Posterior cingulate gyrus (tissue), 11 donors: ENCODE data around the gene THRB.

Experiments used
- DNase-seq, 10 donors: peaks; one replicate each; pipeline versions ENCODE4 v3.0.0 to v3.0.0-alpha.2; 2020 to 2021; ENCODE audit warnings: mixed read lengths in 3 of 10
- intact Hi-C: fragments of 100-400 bp; cut with DNase I; formaldehyde crosslinking; loops from one replicate; pipeline ENCODE4 v1.15.1; 2023

THRB gene

DNA sequence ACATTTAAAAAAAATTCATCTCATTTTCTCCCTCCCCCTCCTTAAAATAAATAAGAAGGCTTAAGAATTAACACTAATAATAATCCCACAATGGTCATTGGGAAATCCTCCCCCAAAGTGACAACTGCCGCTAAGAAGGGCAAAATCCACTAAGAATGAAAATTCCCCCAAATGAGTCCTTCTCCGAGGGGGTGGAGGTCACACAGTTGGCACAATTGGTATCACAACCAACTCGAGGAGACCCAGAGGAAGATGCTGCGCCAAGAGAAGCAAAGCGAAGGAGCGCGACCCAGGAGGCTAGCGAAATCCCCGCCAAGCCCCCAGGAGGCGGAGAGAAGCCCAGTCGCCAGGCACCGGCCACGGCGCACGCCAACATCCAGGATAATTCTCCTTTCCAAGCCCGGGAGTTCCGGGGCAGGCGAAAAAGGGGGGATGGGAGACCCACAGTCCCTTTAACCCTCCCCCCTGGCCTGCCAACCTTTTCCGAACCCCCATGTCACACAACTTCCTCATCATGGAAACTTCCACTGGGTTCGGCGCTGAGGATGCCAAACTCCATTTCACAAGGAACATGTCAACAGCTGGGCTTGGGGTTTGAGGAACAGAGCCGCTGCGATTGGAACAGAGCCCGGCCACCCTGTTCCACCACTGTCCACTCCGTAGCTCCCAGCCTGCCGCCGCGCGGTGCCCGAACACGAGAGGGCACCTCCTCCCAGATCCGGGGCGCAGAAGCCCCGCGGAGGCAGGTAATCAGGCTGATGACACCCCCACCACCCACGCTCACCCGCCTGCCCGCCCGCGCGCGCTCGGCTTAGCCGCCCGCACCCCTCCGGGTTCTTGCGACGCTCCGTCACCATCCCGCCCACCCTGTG, 668 bp downstream of the THRB start:
- intact Hi-C loops: loop anchor here (10.0 kb wide), 3 partner anchors 129 to 239 kb away; no protein-coding TSS in a partner anchor
- DNase-seq: peak; percentile 40 to 91 (median 62)

DNA sequence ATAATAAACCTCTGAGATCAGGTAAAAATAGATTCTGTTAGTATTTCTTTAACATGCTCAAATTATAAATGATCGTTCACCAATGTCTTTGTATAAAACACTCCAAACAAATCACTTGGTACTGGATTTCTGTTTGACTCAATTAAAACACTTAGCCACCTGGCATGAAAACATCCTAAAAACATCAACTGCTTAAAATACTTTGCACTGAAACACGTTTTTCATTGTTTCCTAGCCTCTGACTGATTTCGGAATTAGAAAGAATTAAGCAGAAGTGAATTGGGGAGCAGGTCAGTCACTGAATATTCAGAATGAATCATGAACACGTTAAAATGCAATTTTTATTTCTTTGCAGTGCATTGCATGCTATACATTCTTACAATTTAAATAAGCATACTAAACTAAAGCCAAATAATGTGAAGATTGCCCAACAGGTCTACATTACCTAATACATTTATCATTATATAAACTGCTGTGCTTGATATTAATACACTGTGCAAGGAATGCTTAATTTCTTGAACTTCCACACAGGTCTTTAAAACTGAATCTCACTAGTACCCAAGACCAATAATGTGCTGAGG, 1.6 kb downstream of the THRB start:
- intact Hi-C loops: loop anchor here (10.0 kb wide), 3 partner anchors 128 to 238 kb away; no protein-coding TSS in a partner anchor
- no peak for DNase-seq

DNA sequence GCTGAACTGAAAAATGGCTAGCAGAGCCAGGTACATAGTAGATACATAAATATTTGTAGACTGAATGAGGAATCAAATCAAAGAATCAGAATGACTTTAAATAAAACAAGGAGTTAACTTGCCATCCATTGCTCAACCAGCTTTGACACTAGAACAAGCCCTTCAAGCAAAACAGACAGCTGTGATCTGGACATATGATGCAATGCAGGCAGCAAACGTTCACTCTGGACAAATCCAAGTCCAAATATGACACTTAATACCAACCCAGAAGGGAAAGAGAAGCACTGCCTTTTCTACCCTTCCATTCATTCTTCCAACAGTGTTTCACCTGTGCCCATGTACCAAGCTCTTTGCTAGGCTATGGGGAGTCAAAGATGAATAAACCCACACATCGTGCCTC, 4.5 kb downstream of the THRB start:
- intact Hi-C loops: loop anchor here (10.0 kb wide), 3 partner anchors 125 to 235 kb away; no protein-coding TSS in a partner anchor
- DNase-seq: no peak

DNA sequence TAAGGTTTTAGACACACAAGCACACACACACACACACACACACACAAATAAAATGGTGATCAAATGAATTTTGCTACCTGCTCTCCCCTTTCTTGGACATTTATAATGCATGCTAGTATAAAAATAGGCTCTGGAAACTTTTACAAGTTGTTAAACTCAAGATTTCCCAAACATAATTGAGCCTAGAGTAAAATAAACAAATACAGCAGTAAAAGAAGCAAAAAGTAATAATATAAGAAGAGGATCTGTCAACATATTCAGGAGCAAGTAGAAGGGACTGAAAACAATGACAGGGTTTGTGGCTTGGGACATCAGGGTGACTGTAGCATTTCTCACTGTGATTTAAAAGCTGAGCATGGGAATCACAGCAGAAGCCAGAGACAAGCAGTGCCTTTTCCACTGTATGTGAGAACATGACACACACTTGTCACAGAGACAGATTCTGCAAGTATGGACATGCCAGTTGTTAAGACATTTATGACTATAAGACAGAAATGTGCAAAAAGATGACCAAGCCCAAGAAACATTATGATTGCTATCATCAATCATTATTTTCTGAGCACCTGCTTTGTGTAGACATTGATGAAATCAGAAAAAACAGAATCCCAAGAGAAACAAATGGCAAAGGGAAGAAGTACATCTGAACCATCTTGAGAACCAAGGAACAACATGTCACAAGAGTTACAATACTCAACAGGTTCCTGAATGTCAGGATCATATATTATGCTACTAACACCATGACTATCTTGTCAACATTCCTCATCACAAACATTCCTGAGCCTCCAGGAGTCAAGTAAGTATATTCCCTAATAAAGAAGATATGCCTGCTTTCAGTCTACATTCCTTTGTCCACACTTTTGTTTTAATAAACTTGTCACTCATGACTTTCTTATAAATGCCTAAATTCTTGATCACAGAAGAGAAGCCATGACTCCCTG, 7.1 kb downstream of the THRB start:
- intact Hi-C loops: no loop called here
- no peak for DNase-seq

DNA sequence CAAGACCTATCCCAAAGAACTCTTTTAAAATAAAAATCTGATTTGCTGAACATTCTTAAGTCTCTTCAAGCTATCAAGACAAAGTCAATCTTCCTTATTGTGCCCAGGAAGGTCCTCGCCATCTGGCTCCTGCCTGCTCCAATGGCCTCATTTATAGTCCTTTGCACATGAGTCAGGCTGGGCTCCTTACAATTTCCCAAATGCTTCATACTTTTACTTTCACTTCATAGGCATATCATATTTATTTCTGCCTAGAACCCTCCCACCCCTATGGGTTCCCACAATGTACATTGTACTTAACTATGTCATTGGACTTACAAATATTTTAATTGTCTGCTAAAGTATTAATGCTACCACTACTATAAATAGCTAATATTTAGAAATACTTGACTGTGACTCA, 9.1 kb downstream of the THRB start:
- intact Hi-C loops: no loop called here
- no peak for DNase-seq

DNA sequence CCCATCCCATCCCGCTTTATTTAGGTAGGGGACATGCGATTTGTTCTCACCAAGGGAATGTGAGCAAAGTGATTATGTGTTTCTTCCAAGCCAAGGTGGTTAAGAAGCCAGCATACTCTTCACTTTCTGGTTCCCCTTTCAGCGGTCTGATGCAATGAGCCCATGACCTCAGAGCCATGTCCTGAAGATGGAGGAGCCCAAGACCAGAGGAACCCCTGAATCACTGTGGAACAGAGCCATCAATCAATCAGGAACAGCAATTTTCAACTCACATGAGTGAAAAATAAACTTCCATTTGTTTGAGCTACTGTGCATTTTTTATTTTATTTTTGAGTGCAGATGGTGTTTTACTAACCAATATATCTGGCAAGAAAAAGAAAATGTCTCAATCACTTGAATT, 10.8 kb downstream of the THRB start:
- no peak for DNase-seq
- intact Hi-C loops: no loop called here

DNA sequence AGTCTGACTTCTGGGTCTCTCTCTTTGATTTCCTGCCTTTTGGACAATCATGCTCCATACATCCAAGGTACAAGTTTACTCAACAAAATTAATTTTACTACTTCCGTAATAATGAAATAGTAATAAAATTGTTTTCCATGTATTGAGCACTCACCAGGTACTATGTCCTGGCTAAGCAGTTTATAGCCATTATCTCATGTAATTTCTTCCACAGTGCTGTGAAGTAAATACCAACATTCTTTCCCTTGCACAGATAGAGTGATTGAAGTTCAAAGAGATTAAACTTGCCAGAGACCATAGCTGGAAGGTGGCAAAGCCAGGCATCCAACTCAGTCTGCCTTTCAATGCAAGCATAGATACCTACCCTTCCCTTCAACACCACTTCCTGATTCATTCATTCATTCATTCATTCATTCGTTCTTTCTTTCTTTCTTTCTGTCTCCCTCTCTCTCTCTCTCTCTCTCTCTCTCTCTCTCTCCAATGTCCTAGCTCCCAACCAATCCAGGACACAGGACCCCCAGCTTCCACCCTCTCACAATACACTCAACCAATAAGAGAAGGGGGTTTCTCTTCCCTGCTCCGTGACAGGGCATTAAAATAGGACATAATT, 12.4 kb downstream of the THRB start:
- no peak for DNase-seq
- intact Hi-C loops: no loop called here

DNA sequence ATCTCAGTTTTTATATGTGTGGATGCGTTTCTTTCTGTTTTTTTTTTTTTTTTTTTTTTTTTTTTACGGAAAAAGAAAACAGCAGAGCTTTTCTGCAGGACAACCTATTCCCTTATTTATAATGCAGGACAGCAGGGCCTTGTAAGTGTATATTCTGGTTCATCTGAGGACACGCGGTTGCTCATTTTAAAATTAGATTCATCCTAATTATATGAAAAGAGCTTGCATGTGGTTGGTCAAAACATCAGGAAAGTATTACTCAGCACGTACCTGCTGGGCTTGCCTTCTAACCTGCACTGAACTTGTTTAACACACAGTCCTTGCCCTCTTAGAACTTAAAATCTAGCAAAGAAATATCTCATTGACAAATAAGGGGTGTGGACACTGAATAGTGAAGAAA, 13.5 kb downstream of the THRB start:
- intact Hi-C loops: no loop called here
- no peak for DNase-seq

DNA sequence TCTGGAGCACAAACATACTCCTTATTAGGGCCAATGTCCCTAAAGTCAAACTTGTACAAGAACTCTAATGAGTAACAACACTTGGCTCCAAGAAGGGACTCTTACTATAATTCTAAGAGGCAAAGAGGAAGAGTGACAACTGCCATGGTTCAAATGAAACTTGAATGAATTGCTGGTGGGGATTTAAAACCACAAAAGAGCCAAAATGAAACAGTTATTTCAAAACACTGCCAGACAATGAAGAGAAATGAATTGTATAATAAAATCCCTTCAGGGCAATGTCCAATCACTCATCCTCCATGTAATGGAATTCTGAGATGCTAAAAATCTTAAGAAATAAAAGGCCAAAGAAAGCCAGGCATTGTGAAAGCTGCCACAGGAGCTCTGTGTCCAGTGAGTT, 14.2 kb downstream of the THRB start:
- intact Hi-C loops: no loop called here
- DNase-seq: no peak

DNA sequence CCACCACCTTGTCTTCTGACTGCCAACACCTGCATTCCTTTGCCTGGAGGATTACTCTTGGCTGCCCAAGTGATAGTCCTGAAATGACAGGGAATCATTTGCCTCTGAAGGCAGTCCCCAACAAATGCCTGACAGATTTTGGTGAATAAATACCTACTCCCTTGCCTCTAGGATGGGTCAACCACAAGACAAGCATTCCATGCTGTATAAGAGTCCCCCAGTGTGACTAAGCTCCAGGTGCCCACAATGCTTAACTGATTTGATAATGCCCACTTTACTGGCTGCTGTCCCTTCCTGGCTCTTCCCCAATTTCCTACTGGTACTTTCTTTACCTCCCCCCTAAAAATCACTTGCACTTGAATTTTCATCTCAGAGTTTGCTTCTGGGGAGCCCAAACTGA, 14.8 kb downstream of the THRB start:
- no peak for DNase-seq
- intact Hi-C loops: no loop called here

DNA sequence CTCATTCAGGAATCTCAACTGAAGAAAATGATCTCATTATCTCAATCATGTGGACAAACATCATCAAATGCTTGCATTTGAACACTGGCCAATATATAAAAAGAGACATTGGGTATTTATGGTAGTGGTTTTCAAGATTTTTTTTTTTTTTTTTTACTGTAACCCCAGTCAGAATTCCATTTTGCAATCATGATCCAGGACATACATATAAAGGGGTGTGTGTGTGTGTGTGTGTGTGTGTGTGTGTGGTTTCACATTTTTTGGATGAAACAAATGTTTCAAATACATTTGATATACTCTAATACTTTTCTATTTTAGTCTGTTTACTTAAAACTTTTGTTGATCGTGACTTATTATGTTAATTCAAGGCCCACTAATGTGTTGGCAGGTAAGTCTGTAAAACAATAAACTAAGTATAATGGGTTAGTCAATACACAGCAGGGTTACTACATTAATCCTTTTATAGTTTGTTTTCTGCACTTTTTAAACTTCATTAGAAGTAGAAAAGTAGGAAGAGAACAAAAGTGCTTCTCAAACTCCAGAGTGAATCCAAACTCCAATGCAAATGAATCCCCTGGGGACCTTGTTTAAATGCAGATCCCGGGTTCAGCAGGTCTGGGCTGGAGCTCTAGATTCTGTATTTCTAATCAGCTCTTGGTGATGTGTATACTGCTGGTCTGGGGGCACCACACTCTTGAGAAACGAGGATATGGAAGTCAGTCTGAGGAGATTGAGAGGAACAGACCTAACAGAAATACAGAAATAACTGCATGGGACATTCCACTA, 17.6 kb downstream of the THRB start:
- DNase-seq: no peak
- intact Hi-C loops: no loop called here

DNA sequence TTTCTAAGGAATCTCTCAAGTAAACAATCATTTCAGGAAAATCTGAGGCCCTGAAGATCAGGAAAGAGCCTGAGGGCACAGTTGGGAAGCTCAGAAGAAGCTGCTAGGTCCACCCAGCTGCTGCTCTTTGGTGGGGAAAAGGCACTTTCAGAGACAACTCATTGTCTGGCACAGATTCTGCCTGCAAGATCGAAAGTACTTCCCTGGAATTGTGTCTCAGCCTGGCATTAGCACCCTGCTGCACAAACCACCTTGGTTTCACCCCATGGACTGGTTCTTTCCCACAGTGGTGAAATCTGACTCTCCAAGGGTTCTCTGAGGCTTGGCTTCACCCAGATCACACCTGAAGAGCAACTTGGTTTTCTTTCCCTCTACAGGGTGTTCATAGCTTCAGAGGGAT, 18.7 kb downstream of the THRB start:
- no peak for DNase-seq
- intact Hi-C loops: no loop called here

DNA sequence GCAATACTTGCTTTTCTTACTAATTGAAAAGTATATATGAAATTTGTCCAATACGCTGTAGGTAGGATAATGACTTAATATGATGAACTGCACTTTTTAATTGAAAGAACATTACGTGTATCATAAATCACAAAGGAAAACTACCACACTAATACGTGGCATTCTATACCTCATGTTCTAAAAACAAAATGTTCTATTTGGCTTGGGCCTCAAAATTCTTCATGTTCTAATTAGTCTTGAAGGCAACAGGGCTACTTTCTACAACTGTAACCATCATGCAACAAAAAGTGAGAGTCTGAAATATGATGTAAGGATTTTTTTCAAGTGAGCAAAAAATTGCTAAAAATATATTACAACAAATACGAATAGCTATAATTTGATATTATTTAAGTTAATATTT, 19.8 kb downstream of the THRB start:
- no peak for DNase-seq
- intact Hi-C loops: no loop called here

DNA sequence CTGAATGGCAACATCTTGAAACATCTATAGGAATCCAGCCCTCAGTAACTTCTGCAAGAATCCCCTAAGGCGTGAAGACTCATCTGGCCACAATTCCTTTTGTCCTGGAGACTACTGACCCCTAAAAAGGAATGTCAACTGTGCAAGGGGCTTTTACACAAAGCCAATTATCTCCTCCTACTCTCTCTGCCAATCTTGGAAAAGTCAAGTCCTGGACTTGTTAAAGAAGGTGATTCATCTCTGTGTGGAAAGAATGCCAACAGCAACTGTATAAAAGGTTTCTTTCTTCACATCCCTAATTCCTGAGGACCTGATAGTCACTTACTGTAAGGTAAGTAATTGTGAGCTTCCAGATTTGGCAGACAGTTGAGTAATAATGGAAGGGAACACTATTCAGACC, 22.3 kb downstream of the THRB start:
- intact Hi-C loops: no loop called here
- no peak for DNase-seq

DNA sequence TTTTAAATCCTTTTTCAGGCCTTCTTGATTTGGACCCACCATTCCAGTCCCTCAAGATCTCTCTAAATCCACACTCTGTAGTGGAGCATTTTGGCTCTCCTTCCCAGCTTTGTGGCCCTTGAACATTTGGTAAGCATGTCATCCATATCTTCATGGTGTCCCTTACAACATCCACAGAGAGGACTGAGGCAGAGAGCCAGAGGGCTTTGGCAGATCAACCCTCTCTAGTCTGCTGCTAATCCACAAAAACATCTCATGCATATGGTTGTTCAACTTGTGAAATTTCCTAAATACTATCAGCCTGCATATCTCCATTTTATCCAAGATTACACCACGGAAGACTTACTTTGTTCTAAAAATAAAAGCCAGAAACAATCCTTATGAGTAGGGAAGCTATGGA, 23.2 kb downstream of the THRB start:
- intact Hi-C loops: no loop called here
- no peak for DNase-seq

DNA sequence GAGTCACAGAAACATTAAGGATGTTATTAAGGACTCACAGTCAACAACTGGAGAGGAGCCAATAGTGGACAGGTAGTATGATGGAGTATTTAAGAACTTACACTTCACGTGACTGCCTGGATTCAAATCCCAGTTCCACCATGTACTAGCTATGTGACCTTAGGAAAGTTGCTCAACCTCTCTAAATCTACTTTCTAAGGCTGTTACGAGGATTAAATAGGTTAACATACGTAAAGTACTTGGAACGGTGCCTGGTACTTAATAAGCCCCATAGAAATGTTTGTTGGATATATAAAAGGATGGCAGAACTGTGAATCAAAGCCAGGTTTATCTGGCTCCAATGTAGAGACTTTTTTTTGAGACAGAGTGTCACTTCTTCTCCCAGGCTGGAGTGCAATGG, 24.4 kb downstream of the THRB start:
- DNase-seq: no peak
- intact Hi-C loops: no loop called here

DNA sequence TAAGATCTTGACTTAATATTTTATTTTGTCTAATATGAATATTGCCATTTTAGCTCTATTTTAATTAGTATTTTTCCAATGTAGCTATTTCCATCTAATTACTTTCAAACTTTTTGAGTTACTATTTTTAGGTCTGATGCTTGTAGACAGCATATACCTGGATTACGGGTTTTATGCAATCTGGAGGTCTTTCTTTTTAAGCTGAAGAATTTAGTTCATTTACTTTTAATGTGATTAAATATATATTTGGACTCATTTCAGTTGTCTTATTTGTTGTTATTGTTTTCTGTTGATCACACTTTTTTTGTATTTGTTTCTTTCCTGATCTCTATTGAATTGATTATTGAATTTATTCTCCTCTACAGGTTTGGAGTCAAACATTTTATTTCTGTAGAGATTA, 30.3 kb downstream of the THRB start:
- intact Hi-C loops: no loop called here
- DNase-seq: no peak

DNA sequence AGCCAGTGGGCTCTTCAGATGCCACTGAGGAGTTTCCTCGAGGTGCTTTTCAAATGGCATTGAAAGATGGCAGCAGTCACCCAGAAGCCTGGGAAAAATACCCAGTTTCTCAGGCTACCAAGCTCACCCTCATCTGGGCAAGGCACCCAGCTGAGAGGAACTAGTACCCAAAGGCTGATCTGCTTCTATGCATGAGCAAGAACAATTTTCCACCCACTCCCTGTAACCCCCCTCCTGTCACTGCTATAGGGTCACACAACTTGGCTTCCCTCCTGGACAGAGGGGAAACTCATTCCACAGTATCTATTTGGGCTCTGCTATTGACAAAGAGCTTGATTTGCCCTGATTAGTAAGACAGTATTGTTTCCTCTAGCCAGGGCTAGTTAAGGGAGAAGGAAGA, 31.9 kb downstream of the THRB start:
- DNase-seq: no peak
- intact Hi-C loops: no loop called here

DNA sequence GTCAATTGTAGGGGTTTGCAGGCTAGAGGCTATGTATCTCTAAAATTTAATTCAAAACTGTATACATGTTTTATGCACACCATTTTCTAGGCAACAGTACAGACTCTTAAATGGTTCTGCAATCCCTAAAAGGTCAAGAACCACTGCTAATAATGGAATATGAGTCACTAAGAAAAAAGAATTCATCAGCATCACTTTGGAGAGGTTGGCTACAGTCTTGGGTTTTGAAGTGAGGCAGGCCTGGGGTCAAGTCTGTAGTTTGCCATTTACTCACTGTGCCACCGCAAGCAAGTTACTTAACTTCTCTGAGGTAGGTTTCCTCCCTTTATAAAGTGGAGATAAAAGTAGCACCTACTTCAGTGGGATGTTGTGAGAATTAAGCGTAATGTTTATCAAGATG, 33.7 kb downstream of the THRB start:
- no peak for DNase-seq
- intact Hi-C loops: no loop called here

DNA sequence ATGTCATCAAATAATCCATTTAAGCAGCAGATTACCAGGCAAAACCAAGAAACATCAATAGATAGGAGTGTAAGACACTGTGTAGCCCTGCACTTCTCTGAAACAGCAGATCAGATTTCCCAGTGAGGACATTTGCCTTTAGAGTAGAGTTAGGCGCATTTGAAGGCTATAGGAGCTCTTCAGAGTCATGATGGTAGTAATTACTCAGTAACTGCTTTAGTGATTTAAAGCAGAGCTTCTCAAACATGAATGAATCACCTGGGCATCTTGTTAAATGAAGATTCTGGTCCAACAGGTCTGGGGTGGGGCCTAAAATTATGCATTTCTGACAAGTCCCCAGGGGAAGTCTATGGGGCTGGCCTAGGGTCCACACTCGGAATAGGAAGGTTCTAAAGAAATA, 36.9 kb downstream of the THRB start:
- intact Hi-C loops: no loop called here
- no peak for DNase-seq
